Measurements from ENCODE around the gene SPATA33.
A peak's percentile ranks its signal among the peaks of the same experiment; 100 is the strongest.
"Not testable (repeated sequence)": the region's sequence is repeated elsewhere in the genome, so short reads cannot be mapped to it uniquely, and the experiment has no call there.

Gene SPATA33

DNA sequence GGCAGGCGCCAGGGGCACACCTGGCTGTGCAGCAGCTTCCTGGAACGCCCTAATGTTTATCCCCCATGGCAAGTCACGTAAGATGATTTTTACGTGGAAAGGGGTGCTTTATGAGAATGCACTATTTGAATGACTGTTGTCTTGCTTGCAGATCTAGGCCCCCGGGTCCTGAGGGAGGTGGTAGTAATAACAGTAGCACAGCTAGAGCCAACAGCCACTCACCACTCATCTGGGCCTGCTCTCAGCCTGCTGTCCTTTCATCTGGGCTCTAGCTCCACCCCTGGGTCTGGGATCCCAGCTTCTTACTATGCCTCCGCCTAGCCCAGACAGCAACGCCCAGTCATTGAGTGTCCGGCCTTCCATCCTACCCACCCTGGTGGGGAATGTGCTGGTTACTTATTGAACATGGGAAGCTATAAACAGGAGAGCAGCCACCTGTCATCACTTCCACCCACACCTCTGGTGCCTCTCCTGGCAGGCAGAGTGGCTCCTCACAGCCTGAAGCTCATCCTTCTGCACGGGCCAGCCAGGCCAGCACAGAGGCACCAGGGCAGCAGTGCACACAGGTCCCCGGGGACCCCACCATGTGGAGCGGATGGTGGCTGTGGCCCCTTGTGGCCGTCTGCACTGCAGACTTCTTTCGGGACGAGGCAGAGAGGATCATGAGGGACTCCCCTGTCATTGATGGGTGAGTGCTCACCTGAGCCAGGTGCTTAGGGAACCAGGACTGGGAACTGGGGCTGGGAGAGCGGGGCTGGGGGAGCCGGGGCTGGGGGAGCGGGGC lies 27.6 kb upstream of the SPATA33 start:
- no peak for DNase-seq

DNA sequence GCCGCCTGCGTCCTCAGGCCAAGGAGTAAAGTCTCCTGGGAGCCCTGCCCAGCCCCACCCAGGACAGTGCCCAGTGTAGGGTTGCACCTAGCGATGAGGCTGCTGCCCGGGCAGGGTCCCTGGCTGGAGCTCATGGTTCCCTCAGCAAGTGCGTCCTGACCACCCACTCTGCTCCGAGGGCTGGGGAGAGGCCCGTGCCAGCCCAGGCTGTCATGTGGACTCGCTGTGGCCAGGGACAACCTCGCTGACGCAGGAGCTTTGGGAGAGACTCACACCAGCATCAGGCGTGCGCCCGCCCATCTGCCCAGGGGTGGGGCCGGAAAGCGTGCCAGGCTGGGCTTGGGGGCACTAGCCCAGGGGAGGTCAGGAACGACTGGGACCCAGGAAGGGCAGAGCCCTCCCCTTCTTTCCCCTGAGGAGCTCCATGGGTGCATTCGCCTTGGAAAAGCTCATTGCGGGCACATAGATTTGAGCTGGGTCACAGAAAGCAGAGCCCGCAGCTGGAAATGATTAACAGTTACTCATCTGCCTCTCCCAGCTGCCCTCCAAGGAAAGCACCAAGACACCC lies 24.5 kb upstream of the SPATA33 start:
- DNase-seq, result no peak

DNA sequence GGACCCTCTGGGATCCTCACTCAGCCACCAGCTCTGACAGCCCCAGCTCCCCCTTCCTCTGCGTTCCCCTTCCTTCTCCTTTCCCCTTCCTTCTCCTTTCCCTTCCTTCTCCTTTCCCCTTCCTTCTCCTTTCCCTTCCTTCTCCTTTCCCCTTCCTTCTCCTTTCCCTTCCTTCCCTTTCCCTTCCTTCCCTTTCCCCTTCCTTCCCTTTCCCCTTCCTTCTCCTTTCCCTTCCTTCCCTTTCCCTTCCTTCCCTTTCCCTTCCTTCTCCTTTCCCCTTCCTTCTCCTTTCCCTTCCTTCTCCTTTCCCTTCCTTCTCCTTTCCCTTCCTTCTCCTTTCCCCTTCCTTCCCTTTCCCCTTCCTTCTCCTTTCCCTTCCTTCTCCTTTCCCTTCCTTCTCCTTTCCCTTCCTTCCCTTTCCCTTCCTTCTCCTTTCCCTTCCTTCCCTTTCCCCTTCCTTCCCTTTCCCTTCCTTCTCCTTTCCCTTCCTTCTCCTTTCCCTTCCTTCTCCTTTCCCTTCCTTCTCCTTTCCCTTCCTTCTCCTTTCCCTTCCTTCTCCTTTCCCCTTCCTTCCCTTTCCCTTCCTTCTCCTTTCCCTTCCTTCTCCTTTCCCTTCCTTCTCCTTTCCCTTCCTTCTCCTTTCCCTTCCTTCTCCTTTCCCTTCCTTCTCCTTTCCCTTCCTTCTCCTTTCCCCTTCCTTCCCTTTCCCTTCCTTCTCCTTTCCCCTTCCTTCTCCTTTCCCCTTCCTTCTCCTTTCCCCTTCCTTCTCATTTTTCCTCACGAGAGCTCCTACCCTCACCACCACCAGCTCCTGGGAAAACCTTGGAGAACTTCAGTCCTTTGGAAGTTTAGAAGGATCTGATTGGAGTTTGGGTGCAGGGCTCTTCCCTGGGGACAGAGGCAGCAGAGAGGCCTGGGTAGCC lies 22.9 kb upstream of the SPATA33 start:
- not testable (repeated sequence) for DNase-seq

DNA sequence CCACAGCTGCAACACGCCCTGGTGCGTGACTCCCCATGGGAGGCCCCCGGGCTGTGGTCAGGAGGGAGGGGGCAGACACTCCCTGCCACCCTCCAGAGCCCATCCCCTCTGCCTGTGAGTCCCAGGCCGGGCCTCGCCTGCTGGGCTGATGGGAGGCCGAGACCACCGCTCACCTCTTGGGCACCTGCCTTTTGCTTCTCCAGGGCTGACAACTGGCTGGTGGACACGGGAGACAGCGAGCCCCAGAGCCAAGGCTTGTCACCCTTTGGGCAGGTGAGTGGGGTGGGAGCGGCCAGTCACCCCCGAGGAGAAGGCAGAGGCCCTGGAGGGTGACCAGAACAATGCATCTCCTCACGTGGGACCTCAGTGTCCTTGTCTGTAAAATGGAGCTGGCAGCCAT lies 21.0 kb upstream of the SPATA33 start:
- DNase-seq, result no peak

DNA sequence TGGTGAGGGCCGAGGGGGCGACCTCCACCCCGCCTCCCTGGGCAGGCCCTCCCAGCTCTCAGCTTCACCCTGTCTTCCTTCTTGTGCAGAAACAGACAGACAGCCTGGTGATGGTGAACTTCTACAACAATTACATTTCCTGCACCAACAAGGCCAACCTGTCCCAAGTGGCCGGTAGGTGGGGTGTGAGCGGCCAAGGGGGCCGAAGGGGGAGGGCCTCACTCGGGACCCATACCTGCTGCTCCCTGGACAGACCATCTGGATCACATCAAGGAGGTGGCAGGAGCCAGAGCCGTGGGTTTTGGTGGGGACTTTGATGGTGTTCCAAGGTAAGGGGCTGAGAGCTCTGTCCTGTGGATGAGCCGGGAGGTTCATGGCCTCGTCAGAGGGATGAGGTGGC lies 20.3 kb upstream of the SPATA33 start:
- no peak for DNase-seq

DNA sequence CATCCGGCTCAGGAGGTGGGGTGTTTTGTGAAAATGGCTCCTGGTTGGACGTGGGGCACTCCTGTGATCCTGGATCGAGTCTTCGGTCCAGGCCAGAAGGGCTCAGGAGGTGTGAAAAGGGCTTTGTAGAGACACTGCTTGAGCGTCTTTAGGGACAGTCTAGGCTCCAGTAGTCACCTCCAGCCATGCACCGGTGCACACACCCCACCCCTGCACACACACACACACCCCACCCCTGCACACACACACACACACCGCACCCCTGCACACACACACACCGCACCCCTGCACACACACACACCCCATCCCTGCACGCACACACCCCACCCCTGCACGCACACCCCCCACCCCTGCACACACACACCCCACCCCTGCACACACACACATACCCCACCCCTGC lies 19.2 kb upstream of the SPATA33 start:
- DNase-seq, result no peak

DNA sequence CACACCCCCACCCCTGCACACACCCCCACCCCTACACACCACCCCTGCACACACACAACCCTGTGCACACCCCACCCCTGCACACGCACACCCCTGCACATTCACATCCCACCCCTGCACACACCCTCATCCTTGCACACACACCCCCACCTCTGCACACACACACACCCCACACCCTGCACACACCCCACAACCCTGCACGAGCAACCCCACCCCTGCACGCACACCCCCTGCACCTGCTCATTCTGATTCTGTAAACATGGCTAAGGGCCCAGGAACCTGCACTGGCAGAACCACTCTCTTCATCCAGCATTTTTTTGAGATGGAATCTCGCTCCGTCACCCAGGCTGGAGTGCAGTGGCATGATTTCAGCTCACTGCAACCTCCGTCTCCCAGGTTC lies 18.3 kb upstream of the SPATA33 start:
- DNase-seq, result no peak

DNA sequence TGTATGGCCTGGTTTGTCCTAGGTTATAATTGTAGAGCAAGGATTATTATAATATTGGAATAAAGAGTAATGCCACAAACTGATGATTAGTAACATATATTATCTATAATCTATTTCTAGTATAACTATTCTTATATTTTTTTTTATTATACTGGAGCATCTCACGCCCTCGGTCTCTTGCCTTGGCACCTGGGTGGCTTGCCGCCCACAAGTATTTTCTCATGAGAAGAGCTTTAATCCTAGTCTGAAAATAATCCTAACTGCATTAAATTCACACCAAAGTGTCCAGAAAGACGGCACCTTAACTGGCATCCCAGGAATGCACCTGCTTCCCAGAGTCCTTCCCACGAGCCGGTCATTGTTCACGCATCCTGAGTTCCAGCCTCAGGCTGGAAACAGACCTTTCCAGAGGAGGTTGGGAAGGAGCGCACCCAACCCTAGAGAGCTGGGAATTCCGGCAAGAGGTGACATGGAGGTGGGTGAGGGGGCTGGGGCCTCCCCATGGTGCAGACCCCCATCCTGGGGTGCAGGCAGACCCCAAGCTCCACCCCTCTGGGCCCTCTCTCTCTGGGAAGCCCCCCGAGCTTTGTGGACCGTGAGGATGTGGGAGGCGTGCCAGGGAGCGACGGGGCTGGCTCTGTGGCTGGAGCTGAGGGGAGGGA lies 16.0 kb upstream of the SPATA33 start:
- no peak for DNase-seq

DNA sequence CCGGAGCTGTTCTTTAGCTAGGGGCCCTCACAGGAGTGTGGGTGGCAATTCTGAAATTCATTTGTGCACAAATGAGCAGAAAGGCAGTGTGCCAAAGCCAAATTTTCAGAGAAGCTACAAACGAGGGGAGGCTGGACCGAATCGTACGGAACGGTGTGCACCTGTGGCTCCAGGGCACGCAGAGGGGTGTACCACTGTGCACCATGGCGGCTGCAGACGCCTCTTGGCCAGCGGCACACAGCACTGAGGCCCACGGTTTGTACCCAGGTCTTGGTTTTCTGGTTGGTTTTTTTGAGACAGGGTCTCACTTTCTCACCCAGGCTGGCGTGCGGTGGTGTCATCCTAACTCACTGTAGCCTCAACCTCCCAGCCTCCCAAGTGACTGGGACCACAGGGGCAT lies 15.1 kb upstream of the SPATA33 start:
- DNase-seq, result no peak

DNA sequence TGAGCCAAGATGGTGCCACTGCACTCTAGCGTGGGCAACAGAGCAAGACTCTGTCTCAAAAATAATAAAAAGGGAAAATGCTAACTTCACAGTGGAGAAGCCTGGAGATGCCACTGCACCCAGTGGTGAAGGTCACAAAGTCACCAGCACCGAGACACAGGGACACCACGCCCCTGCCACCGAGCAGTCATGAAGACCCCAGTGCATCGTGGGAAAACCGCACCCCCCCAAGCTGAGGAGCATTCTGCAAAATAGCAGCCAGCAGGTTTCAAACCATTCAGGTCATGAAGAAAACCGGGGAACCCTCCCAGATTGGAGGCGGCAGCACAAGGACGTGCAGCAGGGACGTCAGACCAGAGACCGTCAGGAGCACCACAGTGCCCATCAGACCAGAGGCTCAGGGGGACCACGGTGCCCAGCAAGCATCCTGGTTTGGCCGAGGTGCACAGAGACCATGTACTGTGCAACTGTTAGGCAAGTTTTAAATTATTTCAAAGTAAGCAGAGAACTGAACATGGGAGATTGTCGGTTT lies 13.8 kb upstream of the SPATA33 start:
- DNase-seq, result no peak

DNA sequence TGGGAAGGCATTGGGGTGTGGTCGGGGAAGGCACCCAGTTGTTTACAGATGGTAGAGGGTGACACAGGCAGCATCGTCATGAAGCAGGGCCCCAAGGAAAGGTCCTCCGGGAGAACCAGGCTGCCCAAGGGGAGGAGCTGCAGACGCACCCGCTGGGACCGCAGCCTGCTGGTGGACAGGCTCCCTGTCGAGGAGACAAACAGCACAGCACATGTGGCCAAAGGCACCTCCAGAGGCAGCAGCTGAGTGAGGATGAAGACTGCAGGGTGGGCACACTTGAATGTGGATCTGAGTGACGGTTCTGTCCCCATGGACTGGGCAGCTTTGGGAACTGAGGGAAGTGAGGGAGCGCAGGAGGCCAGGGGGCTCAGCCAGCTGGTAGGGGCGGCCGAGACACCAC lies 12.5 kb upstream of the SPATA33 start:
- no peak for DNase-seq

DNA sequence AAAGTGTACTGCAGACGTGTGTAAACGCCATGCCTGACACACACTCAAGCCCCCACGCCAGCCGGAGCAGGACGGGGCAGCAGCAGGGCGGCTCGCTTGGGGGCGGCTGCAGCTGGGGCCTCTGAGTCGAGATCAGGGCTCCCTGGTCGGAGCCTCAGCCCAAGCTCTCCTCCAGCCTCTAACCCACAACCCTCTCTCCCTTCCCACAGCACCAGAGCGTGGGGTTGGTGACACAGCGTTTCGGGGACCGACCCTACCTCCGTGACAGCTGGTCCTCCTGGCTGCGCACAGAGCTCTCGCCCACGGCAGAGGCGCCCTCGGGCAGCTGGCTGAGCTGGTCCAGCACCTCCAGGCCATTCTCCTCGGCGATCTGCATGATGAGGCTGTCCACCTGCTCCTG lies 11.4 kb upstream of the SPATA33 start:
- no peak for DNase-seq

DNA sequence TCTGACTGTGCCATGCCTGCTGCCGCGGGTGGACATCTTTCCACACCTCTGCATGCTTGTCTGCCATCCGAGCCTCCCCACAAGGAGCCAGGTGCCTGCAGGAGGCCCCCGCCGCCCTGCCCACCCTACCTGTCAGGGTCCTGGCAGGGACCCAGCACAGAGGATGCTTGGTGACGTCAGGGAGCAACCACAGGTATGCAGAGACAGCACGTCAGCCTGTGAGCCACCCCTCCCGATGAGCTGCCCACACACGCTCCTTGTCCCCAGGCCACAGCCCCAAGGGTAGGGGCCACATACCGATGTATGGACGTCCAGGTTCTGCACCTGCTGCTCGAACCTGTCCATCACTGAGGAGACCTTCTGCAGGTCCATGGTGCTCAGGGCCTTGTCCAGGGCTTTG lies 10.7 kb upstream of the SPATA33 start:
- no peak for DNase-seq

DNA sequence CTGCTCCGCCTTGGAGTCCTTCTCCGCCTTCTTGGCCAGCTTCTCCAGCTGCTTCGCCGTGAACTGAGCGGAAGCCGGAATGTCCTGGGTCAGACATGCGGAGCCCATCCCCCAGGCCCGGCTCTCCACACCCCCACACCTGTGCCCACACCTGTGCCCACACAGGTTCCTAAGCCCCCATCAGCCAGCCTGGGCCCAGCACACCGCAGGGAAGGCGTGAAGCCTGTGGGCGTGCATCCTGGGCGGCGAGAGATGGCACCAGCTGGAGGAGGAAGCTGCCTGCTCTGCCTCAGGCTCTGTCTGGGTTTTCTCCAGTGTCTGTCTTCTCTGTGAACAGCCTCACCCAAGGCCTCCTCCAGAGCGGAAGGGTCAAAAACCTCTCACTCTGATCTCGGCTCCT lies 6.1 kb upstream of the SPATA33 start:
- no peak for DNase-seq

DNA sequence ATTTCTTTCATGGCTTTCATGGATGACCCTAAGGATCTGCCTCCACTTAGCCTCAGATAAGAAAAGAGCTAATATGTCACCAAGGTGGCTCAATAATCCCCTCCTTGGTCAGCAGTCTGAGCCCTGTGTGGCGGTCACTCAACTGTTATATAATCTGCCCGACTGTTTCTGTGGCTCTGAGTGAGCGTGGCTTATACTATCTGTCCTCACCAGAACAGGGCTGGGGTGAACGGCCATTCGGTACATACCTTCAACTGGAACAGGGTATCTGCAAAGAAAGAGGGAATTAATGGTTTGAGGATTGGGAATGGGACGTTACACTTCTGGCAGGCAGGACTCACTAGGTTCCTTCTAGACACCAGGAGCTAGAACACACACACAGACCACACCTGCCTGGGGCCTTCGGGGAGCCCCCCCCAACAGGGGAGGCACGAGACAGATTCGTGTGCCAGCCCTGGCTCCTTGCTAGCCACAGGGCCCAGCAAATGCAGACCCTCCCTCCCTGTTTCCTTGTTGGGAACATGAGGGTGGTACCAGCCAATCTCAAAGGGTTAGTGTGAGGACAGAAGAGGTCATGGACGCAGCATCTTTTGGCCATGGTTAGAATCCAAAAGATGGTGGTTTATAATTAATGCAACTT lies 3.9 kb upstream of the SPATA33 start:
- DNase-seq, result no peak

DNA sequence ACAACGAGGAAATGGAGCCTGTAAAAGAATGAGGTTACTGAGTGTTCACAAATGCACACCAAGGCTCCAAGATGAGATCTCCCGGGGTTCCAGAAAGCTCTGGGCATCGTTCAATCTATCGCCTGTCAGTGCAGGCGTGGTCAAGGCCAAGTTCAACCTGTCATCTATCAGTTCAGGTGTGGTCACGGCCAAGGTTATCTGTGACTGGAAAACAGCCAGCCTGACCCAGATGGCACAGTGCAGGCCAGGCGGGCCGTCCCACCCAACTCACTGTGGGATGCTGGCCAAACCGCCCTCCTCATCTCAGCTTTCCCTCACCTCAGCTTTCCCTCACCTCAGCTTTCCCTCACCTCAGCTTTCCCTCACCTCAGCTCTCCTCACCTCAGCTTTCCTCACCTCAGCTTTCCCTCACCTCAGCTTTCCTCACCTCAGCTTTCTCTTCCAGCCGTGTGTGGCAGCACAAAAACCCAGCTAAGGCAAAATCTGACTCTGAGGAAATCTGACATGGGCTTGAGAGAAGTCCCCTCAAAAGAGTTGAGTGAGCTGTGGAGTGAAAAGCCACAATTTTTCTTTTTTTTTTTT lies 2.5 kb upstream of the SPATA33 start:
- DNase-seq, result no peak

DNA sequence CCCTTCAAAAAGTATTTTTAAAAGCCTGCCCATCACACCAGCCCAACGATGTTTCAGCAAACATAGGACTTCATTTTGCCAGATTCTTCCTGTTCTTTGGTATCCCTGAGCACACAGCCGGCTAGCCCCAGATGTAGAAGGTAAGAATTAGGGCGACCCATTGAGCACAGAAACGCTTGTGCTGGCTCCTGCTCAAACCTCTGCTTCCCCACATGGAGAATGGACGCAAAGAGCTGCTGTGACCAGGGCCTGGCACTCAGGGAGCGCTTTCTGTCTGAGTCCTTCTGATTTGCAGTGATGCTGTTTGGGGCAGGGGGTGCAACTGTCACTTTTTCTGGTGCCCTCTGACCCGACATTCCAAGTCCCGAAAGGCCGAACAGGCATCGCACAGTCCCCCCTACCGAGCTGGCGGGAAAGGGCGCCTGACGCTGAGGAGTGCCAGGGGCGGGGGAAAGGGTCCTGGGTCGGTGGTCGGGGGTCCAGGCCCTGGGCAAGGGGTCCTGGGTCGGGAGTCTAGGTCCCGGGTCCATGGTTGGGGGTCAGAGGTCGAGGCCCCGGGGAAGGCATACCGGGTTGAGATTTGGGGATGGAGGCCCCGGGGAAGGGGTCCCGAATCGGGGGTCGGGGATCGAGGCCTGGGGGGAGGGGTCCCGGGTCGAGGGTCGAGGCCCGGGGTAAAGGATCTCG lies 1.1 kb upstream of the SPATA33 start:
- no peak for DNase-seq

DNA sequence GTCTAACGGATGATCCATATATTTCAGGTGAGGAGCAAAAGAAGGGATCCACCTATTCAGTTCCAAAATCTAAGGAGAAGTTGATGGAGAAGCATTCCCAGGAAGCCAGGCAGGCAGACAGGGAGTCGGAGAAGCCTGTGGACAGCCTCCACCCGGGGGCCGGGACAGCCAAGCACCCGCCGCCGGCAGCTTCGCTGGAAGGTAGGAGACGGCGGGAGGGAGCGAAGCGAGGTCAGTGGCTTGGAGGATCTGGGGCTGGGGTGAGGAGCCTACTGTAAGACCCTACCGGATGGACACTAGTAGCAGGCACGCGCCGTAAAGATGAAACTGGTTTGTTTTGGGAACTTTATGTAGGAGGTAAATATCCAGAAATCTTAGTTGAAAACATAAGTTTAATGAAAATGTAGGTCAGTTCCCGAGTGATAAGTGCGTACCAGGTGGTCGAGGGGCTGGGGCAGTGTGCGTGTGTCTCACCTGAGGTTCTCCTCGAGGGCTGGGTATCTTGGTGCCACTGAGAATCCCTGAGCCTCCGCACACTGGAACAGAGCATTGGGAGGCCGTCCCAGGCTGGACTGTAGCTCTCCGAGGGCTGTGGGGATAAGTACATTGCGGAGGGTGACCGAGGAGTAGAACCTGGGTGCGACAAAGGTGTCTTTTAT lies 714 bp downstream of the SPATA33 start:
- DNase-seq, result peak in 1 of 2 experiments; percentile 41

DNA sequence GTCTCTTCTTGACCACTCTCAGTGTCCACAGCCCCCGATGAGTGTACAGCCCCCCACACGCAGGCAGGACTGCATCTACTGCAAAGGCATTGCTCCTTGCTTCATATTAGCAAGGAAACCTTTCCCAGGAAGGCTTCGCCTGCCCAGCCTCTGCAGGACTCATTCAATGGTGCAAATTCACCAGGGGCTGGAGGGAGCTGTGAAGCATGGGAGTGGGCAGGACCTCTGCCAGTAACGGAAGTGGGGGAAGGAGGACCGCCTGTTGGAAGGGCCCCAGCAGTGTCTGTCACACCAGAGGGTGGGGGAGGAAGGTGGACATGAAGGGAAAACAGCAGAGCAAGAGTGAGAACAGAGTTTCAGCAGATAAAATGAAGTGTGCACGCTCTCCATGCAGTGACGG lies 2.5 kb downstream of the SPATA33 start:
- DNase-seq, result no peak

DNA sequence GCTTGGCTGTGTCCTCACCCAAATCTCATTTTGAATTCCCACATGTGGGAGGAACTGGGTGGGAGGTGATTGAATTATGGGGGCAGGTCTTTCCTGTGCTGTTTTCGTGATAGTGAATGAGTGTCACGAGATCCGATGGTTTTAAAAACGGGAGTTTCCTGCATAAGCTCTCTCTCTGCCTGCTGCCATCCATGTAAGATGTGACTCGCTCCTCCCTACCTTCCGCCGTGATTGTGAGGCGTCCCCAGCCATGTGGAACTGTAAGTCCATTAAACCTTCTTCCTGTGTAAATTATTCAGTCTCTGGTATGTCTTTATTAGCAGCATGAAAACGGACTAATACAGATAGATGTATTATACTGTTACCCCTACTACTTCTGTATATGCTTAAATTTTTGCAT lies 3.6 kb downstream of the SPATA33 start:
- no peak for DNase-seq

DNA sequence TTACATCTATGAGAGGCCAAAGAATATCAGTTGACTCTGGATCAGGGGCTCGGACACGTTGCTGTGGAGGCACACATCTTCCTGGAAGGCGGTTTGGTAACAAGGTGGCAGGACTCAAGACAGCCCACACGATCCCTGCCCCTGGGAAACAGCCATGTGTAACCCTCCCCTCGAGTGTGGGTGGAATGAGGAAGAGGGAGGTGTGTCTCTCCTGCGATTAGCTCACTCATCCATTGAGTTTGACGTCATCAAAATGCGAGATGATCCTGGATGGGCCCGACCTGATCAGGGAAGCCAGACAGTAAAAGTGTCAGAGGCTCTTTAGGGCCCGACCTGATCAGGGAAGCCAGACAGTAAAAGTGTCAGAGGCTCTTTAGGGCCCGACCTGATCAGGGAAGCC lies 6.6 kb downstream of the SPATA33 start:
- not testable (repeated sequence) for DNase-seq

Measured in SHP77 (cell line).